ENCODE data around the gene MAN2B2. TPM values are rescaled to one million over a fixed set of nuclear protein-coding genes. Genes with fewer than 3 reads are reported as not detected.

The MAN2B2 gene
- total and polyA plus RNA-seq, 10 donors = 7.9 to 40.3 (median 31.8) TPM

GRCh38 chr4:6596948-6597347 is 22.0 kb downstream of the MAN2B2 start:
- Histone ChIP-seq H3K4me3 (no peak overlapping the region), H3K27me3 (replicated peaks in 1 of 7) (no peaks in the 10 kb centered on the region), H3K36me3 (peaks cover 0 to 100% (median 73%) of the 10 kb centered on the region in 6 donors), H3K9me3 (no peaks in the 10 kb centered on the region), H3K27ac (no peak overlapping the region), H3K4me1 (no peaks in the 10 kb centered on the region)
- no peak for TF ChIP-seq POLR2A (IDR thresholded peaks at IDR 0.05)
- TF ChIP-seq POLR2AphosphoS5 (IDR thresholded peaks at IDR 0.05) = peak in 1 of 3 donors; percentile 28
- intact Hi-C loops (cut with DNase I; ENCODE audit: low total_unique reads) = no loop called here
- no peak for DNase-seq
- 95 to 98% (median 97%) methylated on average over 16 to 17 of the region's 17 CpGs for WGBS, 5 donors

- H3K27me3 ChIP-seq (replicated peaks in 1 of 7) = no peaks in the 10 kb centered on the region
- H3K27ac ChIP-seq = no peak overlapping the region
- H3K36me3 ChIP-seq = peaks cover 0 to 100% (median 81%) of the 10 kb centered on the region in 6 donors
- H3K4me1 ChIP-seq = no peaks in the 10 kb centered on the region
- no peak overlapping the region for H3K4me3 ChIP-seq
- H3K9me3 ChIP-seq = no peaks in the 10 kb centered on the region
- DNase-seq = no peak
- WGBS, 5 donors = 91 to 98% (median 93%) methylated on average over 6 to 10 of the region's 10 CpGs
- intact Hi-C loops (cut with DNase I; ENCODE audit: low total_unique reads) = no loop called here
- TF ChIP-seq POLR2AphosphoS5 (IDR thresholded peaks at IDR 0.05) (peak in 1 of 3 donors; percentile 39), CTCF (IDR thresholded peaks at IDR 0.05 in 8 of 11, conservative IDR thresholded peaks at IDR 0.05 in 3 of 11) (no peak)
Measured at GRCh38 chr4:6598127-6598526, 23.1 kb downstream of the MAN2B2 start.

- Histone ChIP-seq H3K27me3 (replicated peaks in 1 of 7) (no peaks in the 10 kb centered on the region), H3K36me3 (peaks cover 0 to 100% (median 81%) of the 10 kb centered on the region in 6 donors), H3K27ac (no peak overlapping the region), H3K4me3 (no peak overlapping the region), H3K4me1 (no peaks in the 10 kb centered on the region), H3K9me3 (peaks cover 0 to 2% (median 0%) of the 10 kb centered on the region in 8 donors)
- WGBS, 5 donors = 86 to 96% (median 92%) methylated on average over 11 to 13 of the region's 13 CpGs
- intact Hi-C loops (cut with DNase I; ENCODE audit: low total_unique reads) = no loop called here
- no peak for TF ChIP-seq POLR2A (IDR thresholded peaks at IDR 0.05)
- TF ChIP-seq CTCF (IDR thresholded peaks at IDR 0.05 in 8 of 11, conservative IDR thresholded peaks at IDR 0.05 in 3 of 11) = no peak
- TF ChIP-seq POLR2AphosphoS5 (IDR thresholded peaks at IDR 0.05) = no peak
- no peak for DNase-seq
Measured at GRCh38 chr4:6598641-6599040, 23.7 kb downstream of the MAN2B2 start.

- no peak for DNase-seq
- H3K36me3 ChIP-seq = peaks cover 10 to 100% (median 92%) of the 10 kb centered on the region in 6 donors
- 86 to 93% (median 91%) methylated on average over 9 to 10 of the region's 10 CpGs for WGBS, 5 donors
Measured at GRCh38 chr4:6601661-6602250, 26.8 kb downstream of the MAN2B2 start.

More at GRCh38 chr4:6601661-6602250, 26.8 kb downstream of the MAN2B2 start:
- H3K4me3 ChIP-seq = no peak overlapping the region
- peaks cover 0 to 23% (median 17%) of the 10 kb centered on the region in 8 donors for H3K9me3 ChIP-seq
- intact Hi-C loops (cut with DNase I; ENCODE audit: low total_unique reads) = no loop called here
- H3K27ac ChIP-seq = no peak overlapping the region
- no peaks in the 10 kb centered on the region for H3K4me1 ChIP-seq
- TF ChIP-seq POLR2AphosphoS5 (IDR thresholded peaks at IDR 0.05) = no peak
- no peak for TF ChIP-seq CTCF (IDR thresholded peaks at IDR 0.05 in 8 of 11, conservative IDR thresholded peaks at IDR 0.05 in 3 of 11)
- TF ChIP-seq POLR2A (IDR thresholded peaks at IDR 0.05) = no peak
- H3K27me3 ChIP-seq (replicated peaks in 1 of 7) = no peaks in the 10 kb centered on the region
